DOHH2 (cell line): Measurements from ENCODE around the gene NCF4.

Experiments used
- H3F3A ChIP-seq: fragments of 200-600 bp; sonication (generic), shearing (Covaris generic); 2 replicates; pipeline ENCODE4 v1.6.0; 2016; ENCODE audit warnings: antibody characterized with exemption, mild to moderate bottlenecking; ENCODE audit not compliant: control insufficient read depth, insufficient read depth
- H3K27ac ChIP-seq: fragments of 200-600 bp; sonication (generic); 2 replicates; pipeline ENCODE4 v1.5.1; 2014; ENCODE audit warnings: low read depth, mild to moderate bottlenecking, low read length, moderate library complexity
- H3K27me3 ChIP-seq: fragments of 200-600 bp; sonication (generic); 2 replicates; pipeline ENCODE4 v1.6.1; 2014; ENCODE audit warnings: mild to moderate bottlenecking, low read length, mixed read lengths; ENCODE audit not compliant: control insufficient read depth
- H3K36me3 ChIP-seq: fragments of 200-600 bp; sonication (generic); 2 replicates; pipeline ENCODE4 v1.6.1; 2014; ENCODE audit warnings: mild to moderate bottlenecking, low read length, moderate library complexity, mixed read lengths; ENCODE audit not compliant: control insufficient read depth
- H3K4me1 ChIP-seq: fragments of 200-600 bp; sonication (generic); 2 replicates; pipeline ENCODE4 v1.6.1; 2014; ENCODE audit warnings: mild to moderate bottlenecking, low read length, mixed read lengths; ENCODE audit not compliant: control insufficient read depth
- H3K4me2 ChIP-seq: fragments of 200-600 bp; sonication (generic); 2 replicates; pipeline ENCODE4 v1.6.0; 2014; ENCODE audit warnings: mild to moderate bottlenecking, low read length, moderate library complexity
- H3K4me3 ChIP-seq: fragments of 200-600 bp; sonication (generic); 2 replicates; pipeline ENCODE4 v1.5.1; 2014; ENCODE audit warnings: mild to moderate bottlenecking, low read length, mixed read lengths
- H3K79me2 ChIP-seq: fragments of 200-600 bp; sonication (generic); 2 replicates; pipeline ENCODE4 v1.6.1; 2014; ENCODE audit warnings: mild to moderate bottlenecking, low read length, mixed read lengths; ENCODE audit not compliant: control insufficient read depth
- H3K9me2 ChIP-seq: fragments of 200-600 bp; sonication (generic); replicated peaks from 2 replicates; pipeline ENCODE4 v1.6.1; 2014; ENCODE audit warnings: mild to moderate bottlenecking, low read length, mixed read lengths; ENCODE audit not compliant: control insufficient read depth
- H3K9me3 ChIP-seq: fragments of 200-600 bp; sonication (generic); 2 replicates; pipeline ENCODE4 v1.6.1; 2014; ENCODE audit warnings: antibody characterized with exemption, low read length, mixed read lengths; ENCODE audit not compliant: control insufficient read depth, insufficient read depth
- H4K20me1 ChIP-seq: fragments of 200-600 bp; sonication (generic); 2 replicates; pipeline ENCODE4 v1.6.0; 2014; ENCODE audit warnings: low read depth, mild to moderate bottlenecking, antibody characterized with exemption, low read length, moderate library complexity; ENCODE audit not compliant: control insufficient read depth, insufficient read depth
- CTCF ChIP-seq: fragments of 200-600 bp; sonication (generic); IDR thresholded peaks from one replicate; pipeline ENCODE4 v1.5.1; 2014; ENCODE audit warnings: antibody characterized with exemption, mild to moderate bottlenecking, low read depth, low read length; ENCODE audit not compliant: poor library complexity, severe bottlenecking
- EZH2phosphoT487 ChIP-seq: fragments of 200-600 bp; sonication (generic); IDR thresholded peaks from 2 replicates; pipeline ENCODE4 v1.6.1; 2017; ENCODE audit warnings: borderline replicate concordance, mild to moderate bottlenecking, antibody characterized with exemption, low read length, moderate library complexity, mixed read lengths

The NCF4 gene

GRCh38 chr22:36815558-36816338 is 45.1 kb upstream of the NCF4 start:
- Histone ChIP-seq H3K4me2 (no peak overlapping the region), H3F3A (no peaks in the 10 kb centered on the region), H3K9me3 (no peaks in the 10 kb centered on the region), H3K27me3 (peaks cover 32% of the 10 kb centered on the region), H3K79me2 (no peaks in the 10 kb centered on the region), H3K36me3 (no peaks in the 10 kb centered on the region), H3K4me3 (no peak overlapping the region), H3K27ac (no peak overlapping the region), H3K4me1 (no peaks in the 10 kb centered on the region), H3K9me2 (no peaks in the 10 kb centered on the region), H4K20me1 (no peaks in the 10 kb centered on the region)
- no peak for TF ChIP-seq EZH2phosphoT487
- TF ChIP-seq CTCF, result no peak

- no peaks in the 10 kb centered on the region for H4K20me1 ChIP-seq
- no peaks in the 10 kb centered on the region for H3K36me3 ChIP-seq
- H3K4me1 ChIP-seq, result no peaks in the 10 kb centered on the region
- no peak overlapping the region for H3K4me2 ChIP-seq
- no peak overlapping the region for H3K27ac ChIP-seq
- H3K79me2 ChIP-seq, result no peaks in the 10 kb centered on the region
- H3F3A ChIP-seq, result no peaks in the 10 kb centered on the region
- peaks cover 32% of the 10 kb centered on the region for H3K27me3 ChIP-seq
- TF ChIP-seq EZH2phosphoT487, result no peak
- TF ChIP-seq CTCF, result no peak
- H3K4me3 ChIP-seq, result no peak overlapping the region
- H3K9me2 ChIP-seq, result no peaks in the 10 kb centered on the region
- H3K9me3 ChIP-seq, result no peaks in the 10 kb centered on the region
Measured at GRCh38 chr22:36816339-36816635, 44.5 kb upstream of the NCF4 start.

GRCh38 chr22:36816636-36817524 is 43.9 kb upstream of the NCF4 start, which contains the start of gene PVALB:
TSS of gene PVALB (minus strand) at chr22:36817035. CDS start at chr22:36817005, 30 bp downstream.
- Histone ChIP-seq H4K20me1 (no peaks in the 10 kb centered on the region), H3K4me2 (no peak within 1 kb of the TSS), H3K79me2 (no peaks in the 10 kb centered on the region), H3K9me3 (no peaks in the 10 kb centered on the region), H3K36me3 (no peaks in the 10 kb centered on the region), H3F3A (no peaks in the 10 kb centered on the region), H3K4me1 (no peaks in the 10 kb centered on the region), H3K9me2 (no peaks in the 10 kb centered on the region), H3K4me3 (no peak within 1 kb of the TSS), H3K27ac (no peak within 1 kb of the TSS), H3K27me3 (peaks cover 32% of the 10 kb centered on the region)
- no peak for TF ChIP-seq EZH2phosphoT487
- no peak for TF ChIP-seq CTCF
